Smooth muscle cell (in vitro differentiated cells): ENCODE results near the gene RNASE7. TPM values are rescaled to one million over a fixed set of nuclear protein-coding genes. Genes with fewer than 3 reads are reported as not detected.

Source experiments
- DNase-seq: peaks from one replicate; lab custom pipeline; 2025; ENCODE audit not compliant: unreplicated experiment; lab: John Stamatoyannopoulos, UW
- H2AFZ ChIP-seq: fragments of 200-600 bp; sonication (generic); 2 replicates; pipeline ENCODE4 v1.6.0; 2016; ENCODE audit warnings: antibody characterized with exemption, low read depth, mild to moderate bottlenecking
- H3F3A ChIP-seq: fragments of 200-600 bp; sonication (generic); 2 replicates; pipeline ENCODE4 v1.6.0; 2017; ENCODE audit warnings: antibody characterized with exemption, low read depth
- H3K27ac ChIP-seq: fragments of 200-600 bp; sonication (generic); 2 replicates; pipeline ENCODE4 v1.5.1; 2016; ENCODE audit warnings: low read depth, mild to moderate bottlenecking
- H3K27me3 ChIP-seq: fragments of 200-600 bp; sonication (generic); 2 replicates; pipeline ENCODE4 v1.6.1; 2016; ENCODE audit warnings: low read depth, mild to moderate bottlenecking
- H3K36me3 ChIP-seq: fragments of 200-600 bp; sonication (generic); 2 replicates; pipeline ENCODE4 v1.5.1; 2016; ENCODE audit warnings: low read depth
- H3K4me1 ChIP-seq: fragments of 200-600 bp; sonication (generic); 2 replicates; pipeline ENCODE4 v1.5.1; 2016; ENCODE audit warnings: low read depth
- H3K4me2 ChIP-seq: fragments of 200-600 bp; sonication (generic); 2 replicates; pipeline ENCODE4 v1.6.0; 2016; ENCODE audit warnings: mild to moderate bottlenecking
- H3K4me3 ChIP-seq: fragments of 200-600 bp; sonication (generic); 2 replicates; pipeline ENCODE4 v1.5.1; 2016; ENCODE audit warnings: mild to moderate bottlenecking
- H3K79me2 ChIP-seq: fragments of 200-600 bp; sonication (generic); 2 replicates; pipeline ENCODE4 v1.6.0; 2016; ENCODE audit warnings: low read depth, mild to moderate bottlenecking
- H3K9ac ChIP-seq: fragments of 200-600 bp; sonication (generic); 2 replicates; pipeline ENCODE4 v1.6.0; 2016; ENCODE audit warnings: low read depth
- H3K9me3 ChIP-seq: fragments of 200-600 bp; sonication (generic); replicated peaks from 2 replicates; pipeline ENCODE4 v1.5.1; 2016; ENCODE audit warnings: low read depth
- H4K20me1 ChIP-seq: fragments of 200-600 bp; sonication (generic); 2 replicates; pipeline ENCODE4 v1.6.0; 2016; ENCODE audit warnings: low read depth
- CTCF ChIP-seq: fragments of 200-600 bp; sonication (generic); IDR thresholded peaks from 2 replicates; pipeline ENCODE4 v1.5.1; 2017; ENCODE audit warnings: borderline replicate concordance, mild to moderate bottlenecking, antibody characterized with exemption; ENCODE audit not compliant: insufficient read depth, poor library complexity, severe bottlenecking
- whole genome bisulfite sequencing: methylation state at CpG from one replicate; pipeline ENCODE4 v1.1.7; 2016; ENCODE audit warnings: low lambda C conversion rate; 5-methylcytosine and 5-hydroxymethylcytosine counted together
- polyA plus RNA-seq: library from polyadenylated mRNA; unstranded; fragments of >200 nt; fragmentation: Nextera tagmentation; extraction: Ambion mirVana; gene quantifications from 2 replicates; pipeline ENCODE4 v1.2.1, GENCODE V29; 2016
- total RNA-seq: library from RNA; depleted of rRNA; stranded (reverse); fragments of >200 nt; gene quantifications from 2 replicates; pipeline ENCODE4 v1.2.3, GENCODE V29; 2014

Gene RNASE7
- total and polyA plus RNA-seq, 2 experiments from 2014 or later: 0.93 to 4.1 TPM

GRCh38 chr14:21072781-21073339, 30.7 kb downstream of the RNASE7 start:
- Histone ChIP-seq H3K27me3 (no peaks in the 10 kb centered on the region), H3K79me2 (peaks cover 55% of the 10 kb centered on the region), H3K4me3 (no peak overlapping the region), H4K20me1 (peaks cover 45% of the 10 kb centered on the region), H3K9ac (peak overlapping the region; percentile 91), H3K27ac (peak overlapping the region; percentile 93), H3K4me2 (peak overlapping the region; percentile 99), H2AFZ (no peak overlapping the region), H3F3A (peaks cover 32% of the 10 kb centered on the region), H3K36me3 (peaks cover 10% of the 10 kb centered on the region), H3K4me1 (peaks cover 25% of the 10 kb centered on the region), H3K9me3 (no peaks in the 10 kb centered on the region)
- TF ChIP-seq CTCF: no peak
- WGBS: 93% methylated on average over 9 of the region's 9 CpGs
- no peak for DNase-seq

DNA sequence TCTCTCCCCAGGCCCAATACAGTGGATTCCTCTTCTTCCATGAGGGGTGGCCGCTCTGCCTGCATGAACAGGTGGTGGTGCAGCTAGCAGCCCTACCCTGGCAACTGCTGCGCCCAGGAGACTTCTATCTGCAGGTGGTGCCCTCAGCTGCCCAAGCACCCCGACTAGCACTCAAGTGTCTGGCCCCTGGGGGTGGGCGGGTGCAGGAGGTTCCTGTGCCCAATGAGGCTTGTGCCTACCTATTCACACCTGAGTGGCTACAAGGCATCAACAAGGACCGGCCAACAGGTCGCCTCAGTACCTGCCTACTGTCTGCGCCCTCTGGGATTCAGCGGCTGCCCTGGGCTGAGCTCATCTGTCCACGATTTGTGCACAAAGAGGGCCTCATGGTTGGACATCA, 31.8 kb downstream of the RNASE7 start:
- H3K79me2 ChIP-seq: peaks cover 60% of the 10 kb centered on the region
- peaks cover 46% of the 10 kb centered on the region for H4K20me1 ChIP-seq
- no peak overlapping the region for H3K4me3 ChIP-seq
- peaks cover 17% of the 10 kb centered on the region for H3K4me1 ChIP-seq
- no peak overlapping the region for H3K4me2 ChIP-seq
- H3K27me3 ChIP-seq: no peaks in the 10 kb centered on the region
- no peak for DNase-seq
- TF ChIP-seq CTCF: no peak
- peak overlapping the region; percentile 93 for H3K27ac ChIP-seq
- H2AFZ ChIP-seq: no peak overlapping the region
- H3F3A ChIP-seq: peaks cover 36% of the 10 kb centered on the region
- H3K9me3 ChIP-seq: no peaks in the 10 kb centered on the region
- 97% methylated on average over 9 of the region's 9 CpGs for WGBS
- no peak overlapping the region for H3K9ac ChIP-seq
- peaks cover 10% of the 10 kb centered on the region for H3K36me3 ChIP-seq

- WGBS: 98% methylated on average over 26 of the region's 26 CpGs
- DNase-seq: no peak
- Histone ChIP-seq H3K27ac (peak overlapping the region; percentile 5), H3K27me3 (no peaks in the 10 kb centered on the region), H3K79me2 (peaks cover 60% of the 10 kb centered on the region), H3K4me1 (peaks cover 10% of the 10 kb centered on the region), H3K4me3 (no peak overlapping the region), H3K9me3 (no peaks in the 10 kb centered on the region), H3K36me3 (peaks cover 10% of the 10 kb centered on the region), H4K20me1 (peaks cover 52% of the 10 kb centered on the region), H3K9ac (no peak overlapping the region), H3K4me2 (no peak overlapping the region), H3F3A (peaks cover 37% of the 10 kb centered on the region), H2AFZ (no peak overlapping the region)
- TF ChIP-seq CTCF: no peak
These were observed 32.5 kb downstream of the RNASE7 start for GRCh38 chr14:21074398-21075272.
